Activated CD4-positive, alpha-beta T cell treated with anti-CD3 and anti-CD28 coated beads for 24 hours (primary cell): Measurements from ENCODE around the gene CCDC102A.
A peak's percentile ranks its signal among the peaks of the same experiment; 100 is the strongest.
"Not testable (repeated sequence)": the region's sequence is repeated elsewhere in the genome, so short reads cannot be mapped to it uniquely, and the experiment has no call there.

ENCODE experiments used
- DNase-seq, 2 donors: peaks; one replicate each; pipeline ENCODE4 v3.0.0-alpha.2; 2020; ENCODE audit warnings: low read depth in 2 of 2

The CCDC102A gene

GRCh38 chr16:57502048-57502775 is 34.2 kb downstream of the CCDC102A start:
- DNase-seq: no peak

GRCh38 chr16:57501492-57501891 is 34.9 kb downstream of the CCDC102A start:
- no peak for DNase-seq

GRCh38 chr16:57500578-57501111 is 35.7 kb downstream of the CCDC102A start:
- no peak for DNase-seq

GRCh38 chr16:57499941-57500340 is 36.4 kb downstream of the CCDC102A start:
- not testable (repeated sequence) for DNase-seq

GRCh38 chr16:57498031-57498430 is 38.3 kb downstream of the CCDC102A start:
- no peak for DNase-seq

- DNase-seq: no peak
Observed at GRCh38 chr16:57497121-57497520, 39.2 kb downstream of the CCDC102A start.

GRCh38 chr16:57493767-57494166 is 42.6 kb downstream of the CCDC102A start:
- no peak for DNase-seq

GRCh38 chr16:57489229-57489628 is 47.1 kb downstream of the CCDC102A start:
- no peak for DNase-seq

GRCh38 chr16:57486858-57487834 is 49.2 kb downstream of the CCDC102A start:
- no peak for DNase-seq

- peak; percentile 73 to 74 for DNase-seq
Observed at GRCh38 chr16:57485916-57486857, 50.2 kb downstream of the CCDC102A start, which contains the start of gene DOK4. Gene DOK4 (minus strand): TSS chr16:57486493. CDS start chr16:57479507, 6,986 bp downstream.

GRCh38 chr16:57485091-57485915 is 51.1 kb downstream of the CCDC102A start:
- no peak for DNase-seq

- DNase-seq: no peak
Observed at GRCh38 chr16:57484515-57485005, 51.8 kb downstream of the CCDC102A start.

GRCh38 chr16:57483725-57484514 is 52.5 kb downstream of the CCDC102A start:
- DNase-seq: no peak

GRCh38 chr16:57482845-57483545 is 53.4 kb downstream of the CCDC102A start:
- DNase-seq: no peak

- no peak for DNase-seq
Observed at GRCh38 chr16:57481421-57481820, 55.0 kb downstream of the CCDC102A start.

GRCh38 chr16:57480754-57481230 is 55.6 kb downstream of the CCDC102A start:
- no peak for DNase-seq

GRCh38 chr16:57479976-57480753 is 56.2 kb downstream of the CCDC102A start:
- DNase-seq: no peak
